GM19099 (cell line): ENCODE results near the gene KIRREL3.

ENCODE experiments used
- POLR2A ChIP-seq: IDR thresholded peaks from 3 replicates; pipeline ENCODE4 v1.6.1; 2011; ENCODE audit warnings: low read depth; ENCODE audit not compliant: insufficient read length; ENCODE audit errors: extremely low read depth

The KIRREL3 gene

GRCh38 chr11:127006311-127006710 is 5.7 kb upstream of the KIRREL3 start:
- no peak for TF ChIP-seq POLR2A

GRCh38 chr11:127003260-127003981 is 2.9 kb upstream of the KIRREL3 start:
- no peak for TF ChIP-seq POLR2A

GRCh38 chr11:127002669-127003259 is 2.2 kb upstream of the KIRREL3 start:
- TF ChIP-seq POLR2A: no peak

- no peak for TF ChIP-seq POLR2A
Observed at GRCh38 chr11:127000981-127001380, 411 bp upstream of the KIRREL3 start.

- no peak for TF ChIP-seq POLR2A
Observed at GRCh38 chr11:126999366-126999765, 1.2 kb downstream of the KIRREL3 start.

GRCh38 chr11:126997641-126998040 is 2.9 kb downstream of the KIRREL3 start:
- TF ChIP-seq POLR2A: no peak

GRCh38 chr11:126997196-126997595 is 3.4 kb downstream of the KIRREL3 start:
- no peak for TF ChIP-seq POLR2A

- no peak for TF ChIP-seq POLR2A
Observed at GRCh38 chr11:126996036-126996804, 4.3 kb downstream of the KIRREL3 start.

- no peak for TF ChIP-seq POLR2A
Observed at GRCh38 chr11:126993599-126993998, 7.0 kb downstream of the KIRREL3 start.

- no peak for TF ChIP-seq POLR2A
Observed at GRCh38 chr11:126992804-126993111, 7.8 kb downstream of the KIRREL3 start.

GRCh38 chr11:126992065-126992803 is 8.3 kb downstream of the KIRREL3 start:
- no peak for TF ChIP-seq POLR2A

- no peak for TF ChIP-seq POLR2A
Observed at GRCh38 chr11:126991596-126991995, 9.0 kb downstream of the KIRREL3 start.

- TF ChIP-seq POLR2A: no peak
Observed at GRCh38 chr11:126990716-126991480, 9.7 kb downstream of the KIRREL3 start.

GRCh38 chr11:126989942-126990715 is 10.4 kb downstream of the KIRREL3 start:
- TF ChIP-seq POLR2A: no peak

- no peak for TF ChIP-seq POLR2A
Observed at GRCh38 chr11:126988655-126989054, 11.9 kb downstream of the KIRREL3 start.

GRCh38 chr11:126981635-126982034 is 18.9 kb downstream of the KIRREL3 start:
- TF ChIP-seq POLR2A: no peak
